GM18511 (cell line): ENCODE measurements around the gene TBC1D16.
"Not testable (repeated sequence)": the region's sequence is repeated elsewhere in the genome, so short reads cannot be mapped to it uniquely, and the experiment has no call there.

Experiments used
- ATAC-seq: cut with Tn5 transposase; IDR thresholded peaks from one replicate; pipeline ENCODE4 v1.9.1; 2021; ENCODE audit warnings: mild to moderate bottlenecking, moderate library complexity; ENCODE audit not compliant: unreplicated experiment

The TBC1D16 gene

DNA sequence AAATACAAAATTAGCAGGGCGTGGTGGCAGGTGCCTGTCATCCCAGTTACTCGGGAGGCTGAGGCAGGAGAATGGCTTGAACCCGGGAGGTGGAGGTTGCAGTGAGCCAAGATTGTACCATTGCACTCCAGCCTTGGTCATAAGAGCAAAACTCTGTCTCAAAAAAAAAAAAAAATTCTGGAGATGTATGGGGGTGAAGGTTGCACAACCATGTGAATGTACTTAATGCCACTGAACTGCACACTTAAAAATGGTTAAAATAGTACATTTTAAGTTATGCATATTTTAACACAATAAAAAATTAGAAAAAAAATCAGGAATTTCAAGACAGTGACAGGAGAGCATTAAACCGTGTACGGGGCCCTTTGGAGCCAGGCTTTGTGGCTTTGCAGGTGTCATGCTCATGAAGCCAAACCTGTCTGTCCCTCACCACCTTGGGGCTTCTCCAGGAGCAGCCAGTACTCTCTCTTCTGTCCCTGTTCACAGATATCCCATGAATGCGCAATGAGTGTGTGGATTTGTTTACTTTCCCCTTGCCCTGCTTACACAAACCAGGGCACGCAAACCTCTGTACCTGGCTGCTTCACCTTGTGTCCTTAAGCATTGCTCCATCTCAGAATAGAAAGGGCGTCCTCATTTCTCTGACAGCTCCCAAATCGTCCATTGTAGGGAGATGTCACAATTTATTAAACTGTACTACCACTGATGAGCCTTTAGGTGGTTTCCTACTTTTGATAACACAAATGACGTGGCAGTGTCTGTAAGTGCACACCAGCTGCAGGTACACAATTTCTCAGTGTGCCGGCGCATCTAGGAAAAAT, 138.2 kb downstream of the TBC1D16 start:
- ATAC-seq, result no peak

DNA sequence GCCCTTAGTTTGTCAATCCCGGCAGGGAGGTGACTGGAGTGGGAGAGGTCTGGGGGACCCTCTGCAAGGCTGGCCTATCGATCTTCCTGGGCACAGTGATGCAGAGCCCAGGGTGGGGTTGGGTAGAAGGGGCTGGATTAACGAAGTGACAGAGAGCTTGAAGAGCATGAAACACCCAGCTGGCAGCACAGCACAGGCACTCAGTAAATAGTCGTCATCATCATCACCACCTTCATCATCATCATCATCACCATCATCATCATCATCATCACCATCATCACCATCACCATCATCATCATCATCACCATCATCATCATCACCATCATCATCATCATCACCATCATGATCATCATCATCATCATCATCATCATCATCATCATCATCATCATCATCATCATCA, 142.2 kb downstream of the TBC1D16 start:
- not testable (repeated sequence) for ATAC-seq

DNA sequence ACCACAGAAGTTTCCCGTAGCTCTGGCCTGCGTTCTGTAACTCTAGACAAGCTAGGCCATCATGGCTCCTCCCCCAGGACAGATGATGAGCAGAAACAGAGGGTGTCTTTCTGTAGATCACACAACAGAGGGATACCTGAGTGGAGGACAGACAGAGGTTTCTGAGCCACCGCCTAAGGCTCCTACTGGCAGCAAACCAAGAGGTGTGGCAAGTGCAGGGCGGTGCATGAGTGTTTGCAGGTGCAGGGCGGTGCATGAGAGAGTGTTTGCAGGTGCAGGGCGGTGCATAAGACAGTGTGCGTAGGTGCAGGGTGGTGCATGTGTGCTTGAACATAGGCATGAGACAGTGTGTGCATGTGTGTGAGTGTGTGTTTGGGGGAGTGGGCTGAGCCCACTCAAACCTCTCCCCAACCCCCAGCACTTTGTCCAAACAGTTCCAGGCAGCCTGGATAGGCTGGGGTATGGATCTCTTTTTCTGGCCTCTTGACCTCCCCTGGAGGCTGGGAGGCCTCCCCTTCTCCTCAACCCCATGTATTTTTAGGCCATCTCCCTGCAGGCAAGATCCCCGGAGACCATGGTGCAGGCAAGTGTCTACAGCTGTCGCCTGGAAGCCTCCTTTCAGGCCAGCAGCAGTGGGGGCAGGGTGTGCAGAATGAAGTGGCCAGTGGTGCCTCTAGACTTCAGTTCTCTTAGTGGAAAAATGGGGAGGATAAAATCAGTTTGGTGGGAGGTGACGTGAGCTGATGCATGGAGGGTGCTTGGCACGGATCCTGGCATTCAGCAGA, 143.0 kb downstream of the TBC1D16 start:
- ATAC-seq, result no peak

DNA sequence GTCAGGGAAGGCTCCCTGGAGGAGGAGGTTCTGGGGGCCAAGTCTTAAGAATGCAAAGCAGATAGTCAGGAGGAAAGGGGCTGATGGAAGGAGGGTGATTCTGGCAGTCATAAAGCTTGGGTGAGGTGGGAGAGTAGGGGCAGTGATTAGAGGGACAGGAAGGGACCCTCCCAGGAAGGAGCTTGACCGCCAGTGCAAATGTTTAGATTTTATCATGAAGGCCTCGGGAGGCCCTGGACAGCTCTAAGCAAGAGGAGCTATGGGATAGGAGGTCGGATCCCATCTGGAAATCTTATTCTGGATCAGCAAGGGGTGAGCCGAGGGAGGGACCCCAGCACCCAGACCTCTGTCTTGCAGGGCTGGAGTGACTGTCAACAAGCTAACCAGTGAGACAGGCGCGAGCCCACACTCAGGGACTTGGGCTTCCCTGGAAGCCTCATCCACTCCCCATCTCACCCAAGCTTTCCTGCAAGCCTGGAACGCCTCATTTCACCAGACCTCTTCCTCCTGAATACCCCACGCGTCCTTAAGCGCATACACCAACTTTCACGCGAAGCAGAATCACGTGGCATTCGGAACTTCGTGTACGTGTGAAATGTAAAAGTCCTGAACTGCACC, 144.4 kb downstream of the TBC1D16 start:
- ATAC-seq, result no peak

DNA sequence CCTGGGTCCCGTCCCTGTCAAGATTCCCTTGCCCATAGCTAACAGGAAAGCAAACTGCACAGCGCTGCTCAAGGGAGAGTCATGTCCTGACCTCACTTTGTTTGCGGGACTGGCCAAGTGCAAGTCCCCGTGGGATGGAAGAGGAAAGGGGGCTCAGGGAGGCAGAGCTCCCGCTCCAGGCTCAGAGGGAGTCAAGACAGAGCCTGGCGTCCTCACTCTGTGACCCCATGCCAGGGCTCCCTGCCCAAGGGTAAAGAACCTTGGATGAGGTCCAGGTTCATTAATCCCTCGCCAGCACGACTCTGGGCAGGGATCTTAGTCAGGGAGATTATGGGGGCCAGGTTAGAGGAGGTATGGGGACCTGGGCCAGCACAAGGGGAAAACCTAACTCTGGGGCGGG, 145.0 kb downstream of the TBC1D16 start:
- no peak for ATAC-seq

DNA sequence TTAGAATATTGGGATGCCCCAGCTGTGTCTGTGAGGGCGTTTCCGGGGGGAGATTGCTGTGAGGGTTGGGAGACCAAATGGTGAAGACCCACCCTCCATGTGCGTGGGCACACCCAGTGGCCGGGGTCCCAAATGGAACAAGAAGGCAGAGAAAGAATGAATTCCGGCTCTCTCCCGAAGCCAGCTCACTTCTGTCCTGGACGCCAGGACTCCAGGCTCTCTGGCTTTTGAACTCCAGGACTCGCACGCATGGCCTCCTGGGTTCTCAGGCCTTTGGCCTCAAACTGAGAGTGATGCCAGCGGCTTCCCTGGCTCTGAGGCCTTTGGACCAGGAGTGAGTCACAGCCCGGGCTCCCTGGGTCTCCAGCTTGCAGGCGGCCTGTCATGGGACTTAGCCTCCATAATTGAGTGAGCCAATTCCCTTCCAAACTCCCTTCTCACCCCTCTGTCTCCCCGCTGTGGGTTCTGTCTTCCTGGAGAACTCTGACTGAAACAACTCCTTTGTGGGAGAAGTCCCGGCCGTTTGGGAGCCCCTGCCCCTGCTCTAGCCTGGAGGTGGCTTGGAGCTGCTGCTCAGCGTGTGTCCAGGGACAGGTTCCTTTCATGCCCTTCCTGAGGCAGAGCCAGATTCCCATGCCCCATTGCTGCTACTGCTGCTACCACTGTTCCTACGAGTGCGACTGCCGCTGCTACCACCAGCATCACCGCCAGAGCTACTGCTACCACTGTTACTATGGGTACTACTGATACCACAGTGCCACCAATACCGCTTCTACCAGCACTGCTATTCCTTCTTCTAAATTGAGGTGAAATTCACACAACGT, 146.6 kb downstream of the TBC1D16 start:
- no peak for ATAC-seq

DNA sequence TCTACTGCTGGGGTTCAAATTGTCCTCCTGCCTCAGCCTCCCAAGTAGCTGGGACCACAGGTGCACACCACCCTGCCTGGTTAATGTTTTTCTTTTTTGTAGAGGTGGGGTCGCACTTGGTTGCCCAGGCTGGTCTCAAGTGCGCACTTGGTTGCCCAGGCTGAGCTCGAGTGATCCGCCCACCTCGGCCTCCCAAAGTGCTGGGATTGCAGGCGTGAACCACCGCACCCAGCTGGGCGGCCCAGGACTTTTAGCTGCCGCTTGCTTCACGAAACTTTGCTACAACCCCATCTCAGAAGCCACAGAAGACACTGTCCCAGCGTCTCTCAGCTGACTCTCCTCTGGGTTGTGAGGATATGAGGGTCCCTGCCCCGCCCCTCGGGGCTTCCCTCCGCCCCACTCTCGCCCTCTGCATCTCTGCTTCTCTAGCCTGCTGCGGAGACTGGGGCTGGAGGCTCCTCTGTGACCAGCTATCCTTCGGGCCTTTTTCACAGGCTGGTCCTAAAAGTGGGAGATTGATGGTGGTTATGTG, 147.6 kb downstream of the TBC1D16 start:
- no peak for ATAC-seq

DNA sequence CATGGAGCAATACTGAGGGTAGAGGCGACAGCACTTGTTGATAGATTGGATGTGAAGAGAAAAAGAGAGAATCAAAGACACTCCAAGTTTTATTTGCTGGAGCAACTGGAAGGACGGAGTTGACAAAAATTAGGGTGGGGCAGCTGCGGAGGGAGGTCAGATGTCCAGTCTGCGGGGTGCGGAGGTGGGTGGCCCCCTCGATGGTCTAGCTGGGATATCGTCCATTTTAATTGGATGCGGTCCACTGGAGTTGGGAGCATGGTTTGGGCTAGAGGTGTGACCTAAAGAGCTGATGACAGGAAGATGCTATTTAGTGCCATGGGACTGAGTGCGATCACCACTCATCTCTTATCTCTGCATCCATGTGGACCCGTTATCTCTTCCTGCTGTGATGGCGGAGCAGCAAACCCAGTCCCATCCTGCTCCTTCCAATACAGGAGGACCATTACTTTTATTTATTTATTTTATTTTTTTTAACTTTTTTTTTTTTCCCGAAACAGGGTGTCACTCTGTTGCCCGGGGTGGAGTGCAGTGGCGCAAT, 148.2 kb downstream of the TBC1D16 start:
- no peak for ATAC-seq

DNA sequence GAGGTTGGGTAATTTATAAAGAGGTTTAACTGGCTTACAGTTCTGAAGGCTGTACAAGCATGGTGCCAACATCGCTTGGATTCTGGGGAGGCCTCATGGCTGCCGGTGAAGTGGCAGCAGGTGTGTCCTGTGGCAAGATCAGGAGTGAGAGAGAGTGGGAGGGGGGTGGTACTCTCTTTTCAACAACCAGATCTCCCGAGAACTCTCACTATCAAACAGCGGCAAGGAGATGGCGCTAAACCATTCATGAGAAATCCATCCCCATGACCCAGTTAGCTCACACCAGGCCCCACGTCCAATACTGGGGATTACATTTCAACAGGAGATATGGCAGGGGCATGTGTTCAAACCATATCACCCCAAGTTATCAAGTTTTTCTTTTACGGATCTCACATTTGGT, 152.5 kb downstream of the TBC1D16 start:
- ATAC-seq, result no peak
